AG09319 (cell line): ENCODE measurements around the gene SERPINB7.

Experiments used
- DNase-seq: peaks from one replicate; pipeline ENCODE4 v3.0.0-alpha.2; 2010; ENCODE audit warnings: low read depth; ENCODE audit errors: extremely low read depth
- TF ChIP-seq, protein P1 (sequence below): IDR thresholded peaks from 2 replicates; pipeline ENCODE4 v1.5.1; 2011; ENCODE audit warnings: low read depth, mild to moderate bottlenecking, inconsistent platforms, low read length, moderate library complexity

SERPINB7 gene

DNA sequence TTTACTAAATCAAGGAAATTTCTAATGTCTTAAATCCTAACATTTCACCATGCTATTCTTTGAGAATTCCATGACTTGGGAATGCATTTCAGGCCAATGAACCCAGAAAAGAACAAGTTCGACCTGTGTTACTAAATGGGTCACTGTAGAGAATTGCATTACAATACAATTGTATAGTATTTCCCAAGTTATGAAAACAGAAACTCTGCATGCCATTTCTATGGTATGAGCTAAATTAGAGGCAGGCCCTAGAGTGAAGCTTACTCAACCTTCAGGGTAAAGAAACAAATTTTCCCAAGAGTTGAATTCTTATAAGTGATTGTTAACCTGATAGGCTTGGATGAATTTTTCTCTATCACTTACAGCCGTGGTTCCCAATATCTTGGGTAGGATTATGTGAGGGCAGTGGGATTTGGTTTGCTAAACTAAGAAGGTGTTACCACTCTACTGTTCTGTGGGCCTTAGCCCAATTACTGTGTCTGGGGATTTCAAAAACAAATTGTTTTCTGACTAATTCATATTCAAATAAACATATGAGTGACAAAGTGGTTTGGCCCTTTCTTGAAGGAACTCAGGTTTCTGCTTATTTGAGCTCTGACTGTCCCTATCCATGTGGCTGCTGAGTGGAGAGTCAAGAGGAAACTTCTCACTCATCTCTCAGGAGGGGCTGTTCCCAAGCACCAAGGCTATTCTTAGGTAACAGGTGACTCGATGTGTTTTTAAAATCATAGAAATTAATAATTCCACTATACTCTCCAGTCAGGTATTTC lies 11.2 kb upstream of the SERPINB7 start:
- TF ChIP-seq, protein P1, sequence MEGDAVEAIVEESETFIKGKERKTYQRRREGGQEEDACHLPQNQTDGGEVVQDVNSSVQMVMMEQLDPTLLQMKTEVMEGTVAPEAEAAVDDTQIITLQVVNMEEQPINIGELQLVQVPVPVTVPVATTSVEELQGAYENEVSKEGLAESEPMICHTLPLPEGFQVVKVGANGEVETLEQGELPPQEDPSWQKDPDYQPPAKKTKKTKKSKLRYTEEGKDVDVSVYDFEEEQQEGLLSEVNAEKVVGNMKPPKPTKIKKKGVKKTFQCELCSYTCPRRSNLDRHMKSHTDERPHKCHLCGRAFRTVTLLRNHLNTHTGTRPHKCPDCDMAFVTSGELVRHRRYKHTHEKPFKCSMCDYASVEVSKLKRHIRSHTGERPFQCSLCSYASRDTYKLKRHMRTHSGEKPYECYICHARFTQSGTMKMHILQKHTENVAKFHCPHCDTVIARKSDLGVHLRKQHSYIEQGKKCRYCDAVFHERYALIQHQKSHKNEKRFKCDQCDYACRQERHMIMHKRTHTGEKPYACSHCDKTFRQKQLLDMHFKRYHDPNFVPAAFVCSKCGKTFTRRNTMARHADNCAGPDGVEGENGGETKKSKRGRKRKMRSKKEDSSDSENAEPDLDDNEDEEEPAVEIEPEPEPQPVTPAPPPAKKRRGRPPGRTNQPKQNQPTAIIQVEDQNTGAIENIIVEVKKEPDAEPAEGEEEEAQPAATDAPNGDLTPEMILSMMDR, result no peak
- no peak for DNase-seq

DNA sequence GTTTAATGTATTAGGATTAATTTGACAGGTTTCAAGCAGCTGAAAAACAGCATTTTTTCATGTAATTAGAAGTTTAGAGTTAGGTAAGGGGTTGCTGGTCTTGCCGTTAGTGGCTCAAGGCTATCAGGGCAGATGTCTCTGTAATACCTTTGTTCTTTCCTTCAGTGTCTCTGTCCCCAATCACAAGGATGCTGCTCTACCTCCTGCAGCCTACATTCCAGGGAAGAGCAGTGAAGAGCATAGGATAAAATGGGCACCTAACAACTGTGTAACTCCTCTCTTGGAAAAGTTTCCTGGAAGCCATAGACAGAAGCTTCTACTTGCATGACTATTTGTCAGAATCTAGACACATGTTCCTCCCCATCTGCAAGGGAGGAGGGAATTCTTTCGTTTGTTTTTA lies 9.4 kb upstream of the SERPINB7 start:
- DNase-seq, result no peak
- TF ChIP-seq, protein P1, result no peak

DNA sequence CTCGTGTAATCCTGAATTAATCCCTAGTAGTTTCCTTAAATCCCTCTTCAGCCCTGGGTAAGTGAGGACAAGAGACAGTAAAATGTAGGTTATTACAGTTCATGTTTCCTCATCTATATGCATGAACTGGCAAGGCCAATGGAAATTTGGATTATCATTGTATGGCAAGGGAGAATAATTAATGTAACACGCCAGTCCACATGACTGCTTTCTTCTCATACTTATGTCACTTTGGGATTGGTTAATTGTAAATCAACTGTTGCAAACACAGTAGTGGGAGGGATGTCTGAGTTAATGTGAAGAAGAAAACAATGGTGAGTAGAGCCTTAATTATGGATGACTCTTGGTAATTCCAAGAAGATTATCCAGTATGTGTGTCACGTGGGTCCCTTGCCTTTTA lies 1.7 kb upstream of the SERPINB7 start:
- TF ChIP-seq, protein P1, result no peak
- no peak for DNase-seq

DNA sequence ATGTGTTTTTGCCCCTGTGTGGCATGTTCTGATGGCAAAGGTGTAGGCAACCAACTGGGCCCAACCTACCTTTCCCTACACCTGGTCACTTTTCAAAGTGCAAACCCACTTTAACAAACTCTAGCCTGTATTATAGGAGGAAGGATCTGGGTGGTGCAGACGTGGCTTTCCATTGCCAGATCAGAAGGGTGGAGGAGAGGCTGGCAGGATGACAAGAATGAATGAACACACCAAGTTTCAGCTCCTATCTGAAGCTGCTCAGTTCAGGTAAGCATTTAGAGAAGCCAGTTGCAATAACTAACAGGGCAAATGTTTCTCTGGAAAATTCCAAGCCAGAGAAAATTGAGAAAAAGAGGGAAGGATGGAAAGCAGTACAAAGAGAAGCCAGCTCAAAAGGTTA lies 707 bp upstream of the SERPINB7 start:
- DNase-seq, result no peak

DNA sequence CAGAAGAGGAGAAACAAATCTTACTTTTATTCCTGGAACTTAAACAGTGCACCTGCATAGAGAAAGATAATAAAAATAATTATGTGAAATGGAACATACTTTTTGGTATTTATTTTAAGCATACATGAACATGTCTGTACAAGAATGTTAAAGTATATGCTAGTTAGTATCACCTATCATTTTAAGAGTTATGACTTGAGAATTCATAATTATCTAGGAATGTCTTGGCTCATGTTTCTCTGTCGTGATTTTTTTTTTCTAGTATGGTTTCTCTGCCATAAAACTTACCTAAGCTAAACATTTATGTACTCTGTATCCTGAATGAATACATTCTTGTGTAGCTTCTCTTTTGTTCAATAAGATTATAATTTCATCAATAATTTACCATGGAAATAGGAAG lies 4.2 kb downstream of the SERPINB7 start:
- no peak for DNase-seq
- TF ChIP-seq, protein P1, result no peak

More for the DNA sequence above, 707 bp upstream of the SERPINB7 start:
- TF ChIP-seq, protein P1, result no peak

DNA sequence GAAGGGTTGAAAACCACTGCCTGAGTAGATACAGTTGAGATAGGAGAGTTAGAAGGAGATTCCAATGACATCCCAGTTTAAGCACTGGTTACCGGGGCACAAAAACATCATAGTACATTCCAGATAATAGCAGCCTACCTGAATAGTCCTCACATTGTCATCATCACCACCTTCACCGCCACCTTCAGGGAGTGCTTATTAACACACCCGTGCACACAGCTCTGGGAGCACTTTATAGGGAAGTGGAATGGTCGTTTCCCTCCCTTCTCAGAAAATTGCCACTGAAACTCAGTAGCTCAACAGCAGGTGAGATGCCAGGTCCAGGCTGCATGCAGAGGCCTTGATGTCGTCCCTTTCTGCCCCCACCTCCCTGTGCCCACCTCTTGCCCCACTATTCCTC lies 8.2 kb downstream of the SERPINB7 start:
- TF ChIP-seq, protein P1, result no peak
- no peak for DNase-seq

DNA sequence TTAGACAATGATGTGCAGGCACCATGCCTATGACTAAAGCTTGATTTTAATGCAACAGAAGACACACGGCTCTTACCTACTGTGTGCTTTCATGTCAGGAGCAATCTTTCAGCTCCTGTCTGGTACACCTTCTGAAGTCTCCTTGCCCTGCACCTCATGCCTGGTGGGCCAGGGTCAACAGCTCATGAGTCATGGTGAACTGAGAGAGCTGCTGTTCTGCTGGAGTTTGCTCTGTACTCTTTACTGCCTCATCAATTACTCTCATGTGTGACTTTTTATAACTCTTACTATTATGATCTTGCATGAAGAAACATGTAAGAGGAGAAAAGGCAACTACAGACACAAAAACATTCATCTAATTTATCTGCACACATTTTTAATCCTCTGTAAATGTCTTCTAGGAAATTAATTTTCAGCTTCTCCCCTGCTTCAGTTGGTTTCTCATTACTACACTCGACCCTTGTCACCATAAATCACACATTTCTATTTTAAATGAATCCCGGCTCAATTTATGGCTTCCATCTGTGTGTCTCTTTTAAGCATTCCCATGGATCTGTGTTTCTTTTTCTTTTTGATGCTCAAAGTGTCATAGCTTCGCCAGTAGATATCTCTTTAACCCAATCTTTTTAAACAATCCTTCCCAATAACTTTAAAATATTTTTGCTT lies 9.7 kb downstream of the SERPINB7 start:
- TF ChIP-seq, protein P1, result no peak
- DNase-seq, result no peak
